Epithelial cell of esophagus (primary cell): ENCODE data around the gene TIMMDC1.
"Not testable (repeated sequence)": the region's sequence is repeated elsewhere in the genome, so short reads cannot be mapped to it uniquely, and the experiment has no call there.

Source experiments
- DNase-seq: peaks from one replicate; pipeline ENCODE4 v3.0.0; 2010; ENCODE audit warnings: low read depth
- H3K4me3 ChIP-seq: 2 replicates; pipeline ENCODE4 v1.5.1; 2011; ENCODE audit warnings: mild to moderate bottlenecking, low read length, control low read depth
- CTCF ChIP-seq: IDR thresholded peaks from 2 replicates; pipeline ENCODE4 v1.5.1; 2011; ENCODE audit warnings: low read depth, mild to moderate bottlenecking, low read length, control low read depth, inconsistent platforms; ENCODE audit not compliant: insufficient read depth; ENCODE audit errors: missing control alignments

TIMMDC1 gene

GRCh38 chr3:119541547-119541946 is 43.2 kb downstream of the TIMMDC1 start:
- H3K4me3 ChIP-seq, result no peak overlapping the region
- TF ChIP-seq CTCF, result no peak

GRCh38 chr3:119542168-119542767 is 43.9 kb downstream of the TIMMDC1 start:
- DNase-seq, result no peak
- no peak for TF ChIP-seq CTCF
- H3K4me3 ChIP-seq, result no peak overlapping the region

More at GRCh38 chr3:119541547-119541946, 43.2 kb downstream of the TIMMDC1 start:
- DNase-seq, result no peak

GRCh38 chr3:119543147-119543546 is 44.8 kb downstream of the TIMMDC1 start:
- no peak overlapping the region for H3K4me3 ChIP-seq
- TF ChIP-seq CTCF, result no peak
- DNase-seq, result no peak

GRCh38 chr3:119547227-119547626 is 48.9 kb downstream of the TIMMDC1 start:
- H3K4me3 ChIP-seq, result no peak overlapping the region
- DNase-seq, result no peak
- TF ChIP-seq CTCF, result no peak

GRCh38 chr3:119548341-119548740 is 50.0 kb downstream of the TIMMDC1 start:
- no peak overlapping the region for H3K4me3 ChIP-seq
- no peak for TF ChIP-seq CTCF
- no peak for DNase-seq

GRCh38 chr3:119550192-119550910 is 52.0 kb downstream of the TIMMDC1 start:
- no peak overlapping the region for H3K4me3 ChIP-seq
- no peak for DNase-seq
- no peak for TF ChIP-seq CTCF

- no peak for DNase-seq
- no peak overlapping the region for H3K4me3 ChIP-seq
- TF ChIP-seq CTCF, result no peak
Measured at GRCh38 chr3:119551598-119551997, 53.3 kb downstream of the TIMMDC1 start.

- not testable (repeated sequence) for H3K4me3 ChIP-seq, DNase-seq
Measured at GRCh38 chr3:119552928-119553327, 54.6 kb downstream of the TIMMDC1 start.
